Aorta (tissue), 5 donors: ENCODE measurements around the gene RAP1GDS1. TPM values are rescaled to one million over a fixed set of nuclear protein-coding genes. Genes with fewer than 3 reads are reported as not detected.
"Not testable (repeated sequence)": the region's sequence is repeated elsewhere in the genome, so short reads cannot be mapped to it uniquely, and the experiment has no call there.

Source experiments
- ATAC-seq: fragments of 200-7000 bp; cut with Tn5 transposase; one replicate; pipeline ENCODE4 v1.9.1; 2022; ENCODE audit warnings: moderate library complexity; ENCODE audit not compliant: low FRiP score
- DNase-seq, 2 donors: peaks; one replicate each; pipeline ENCODE4 v3.0.0-alpha.2; 2020
- H3K27ac ChIP-seq, 2 donors: one replicate each; pipeline ENCODE4 v1.5.1; 2013; ENCODE audit warnings: low read length in 2 of 2, mild to moderate bottlenecking in 2 of 2, moderate library complexity in 2 of 2, control low read depth in 1 of 2, inconsistent platforms in 1 of 2, low read depth in 1 of 2
- H3K27me3 ChIP-seq, 2 donors: one replicate each; pipeline ENCODE4 v1.6.1; 2013; ENCODE audit warnings: control low read depth in 1 of 2, low read length in 1 of 2, mild to moderate bottlenecking in 1 of 2, moderate library complexity in 1 of 2; ENCODE audit not compliant: insufficient read depth in 2 of 2, control insufficient read depth in 1 of 2
- H3K36me3 ChIP-seq, 2 donors: one replicate each; pipeline ENCODE4 v1.6.1; 2013; ENCODE audit warnings: control low read depth in 1 of 2, low read length in 1 of 2, mild to moderate bottlenecking in 1 of 2; ENCODE audit not compliant: insufficient read depth in 2 of 2, control insufficient read depth in 1 of 2
- H3K4me1 ChIP-seq, 2 donors: one replicate each; pipeline ENCODE4 v1.6.1; 2013; ENCODE audit warnings: low read length in 2 of 2, control low read depth in 1 of 2, mild to moderate bottlenecking in 1 of 2, moderate library complexity in 1 of 2; ENCODE audit not compliant: insufficient read depth in 2 of 2, control insufficient read depth in 1 of 2
- H3K4me3 ChIP-seq, 2 donors: one replicate each; pipeline ENCODE4 v1.5.1; 2013; ENCODE audit warnings: low read length in 2 of 2, control low read depth in 1 of 2, mild to moderate bottlenecking in 1 of 2
- H3K9me3 ChIP-seq: one replicate; pipeline ENCODE4 v1.6.1; 2013; ENCODE audit warnings: mild to moderate bottlenecking, low read length; ENCODE audit not compliant: control insufficient read depth
- WGBS, 2 donors: extraction: QIAGEN DNeasy Blood & Tissue Kit; methylation state at CpG; one replicate each; pipeline ENCODE4 v1.1.7; 2013; 5-methylcytosine and 5-hydroxymethylcytosine counted together
- intact Hi-C, 2 donors: fragments of 100-400 bp; cut with DNase I; formaldehyde crosslinking; loops; one replicate each; pipeline versions ENCODE4 v1.14.2 to v1.15.0; 2022
- polyA plus RNA-seq, 2 donors: library from polyadenylated mRNA; stranded (reverse); fragments of 200-250 nt; gene quantifications; one replicate each; pipeline ENCODE4 v1.2.3, GENCODE V29; 2013
- total RNA-seq, 2 donors: library from RNA; stranded (reverse); fragmentation: NEBNext Ultra II Directional; extraction: Animal tissue kit (Norgen Biotek cat#: 25700); gene quantifications; one replicate each; pipeline ENCODE4 v1.2.1, GENCODE V29; 2021
- donor health status: healthy with polysubstance abuse.
- donor health status: Bipolar disorder and iron deficiency.
- donor health status: DM: no; HTN: no; CAD: no.
- donor health status: DM: no; HTN: no; CAD: no.
- donor health status: DM: yes; HTN: yes; CAD: no.

The RAP1GDS1 gene
- total and polyA plus RNA-seq, 4 donors, result 13.7 to 35.3 (median 26.4) TPM

DNA sequence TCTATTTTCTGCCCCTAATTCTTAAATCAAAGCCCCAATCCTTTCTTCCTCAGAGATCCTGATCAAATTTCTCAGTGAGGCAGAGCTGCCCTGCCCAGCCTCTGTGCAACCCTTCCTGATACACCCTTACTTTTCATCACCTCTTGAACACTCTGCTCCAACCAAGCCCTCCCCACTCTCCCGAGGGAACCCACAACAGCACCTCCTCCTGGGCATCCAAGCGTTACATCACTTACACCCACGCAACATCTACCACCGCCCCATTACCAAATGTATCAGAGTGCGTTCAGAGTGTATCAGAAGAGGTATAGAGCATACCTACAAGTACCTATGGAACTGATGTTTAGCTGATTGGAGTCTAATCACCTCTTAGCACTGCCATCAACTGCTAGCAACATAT is 186.5 kb downstream of the RAP1GDS1 start:
- intact Hi-C loops, result no loop called here
- no peak for ATAC-seq
- no peak overlapping the region for H3K27ac ChIP-seq
- no peaks in the 10 kb centered on the region for H3K4me1 ChIP-seq
- no peaks in the 10 kb centered on the region for H3K27me3 ChIP-seq
- no peak for DNase-seq
- peaks cover 5% of the 10 kb centered on the region for H3K9me3 ChIP-seq
- H3K36me3 ChIP-seq, result no peaks in the 10 kb centered on the region
- no peak overlapping the region for H3K4me3 ChIP-seq
- 89 to 91% methylated on average over 5 of the region's 5 CpGs for whole genome bisulfite sequencing, 2 donors

DNA sequence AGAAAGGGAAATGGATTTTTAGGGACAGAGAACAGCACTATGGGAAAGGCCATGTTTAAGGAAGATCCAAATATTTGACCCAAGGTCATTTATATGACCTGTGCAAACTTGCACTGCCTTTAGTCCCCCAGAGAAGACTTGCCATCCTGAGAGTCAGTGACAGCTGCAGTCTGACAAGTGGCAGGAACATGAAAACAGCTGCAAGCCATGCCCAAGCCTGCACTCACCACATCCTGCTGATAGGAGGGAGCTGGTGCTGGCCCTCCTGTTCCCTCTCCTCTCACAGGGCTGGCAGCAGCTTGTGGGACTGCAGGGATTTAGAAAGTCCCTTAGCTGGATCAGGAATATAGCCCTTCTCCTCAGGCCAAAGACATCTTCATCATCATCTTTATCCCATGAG is 187.7 kb downstream of the RAP1GDS1 start:
- no peak overlapping the region for H3K27ac ChIP-seq
- no peaks in the 10 kb centered on the region for H3K36me3 ChIP-seq
- no peak overlapping the region for H3K4me3 ChIP-seq
- H3K9me3 ChIP-seq, result peaks cover 5% of the 10 kb centered on the region
- no peaks in the 10 kb centered on the region for H3K27me3 ChIP-seq
- no peak for ATAC-seq
- DNase-seq, result no peak
- intact Hi-C loops, result no loop called here
- no peaks in the 10 kb centered on the region for H3K4me1 ChIP-seq

- Histone ChIP-seq H3K9me3 (peaks cover 5% of the 10 kb centered on the region), H3K27ac (no peak overlapping the region), H3K4me1 (no peaks in the 10 kb centered on the region), H3K4me3 (no peak overlapping the region), H3K36me3 (no peaks in the 10 kb centered on the region), H3K27me3 (no peaks in the 10 kb centered on the region)
- DNase-seq (no peak), ATAC-seq (no peak)
- intact Hi-C loops, result no loop called here
- 74 to 76% methylated on average over 3 of the region's 3 CpGs for WGBS, 2 donors
These were observed 190.9 kb downstream of the RAP1GDS1 start for GRCh38 chr4:98452091-98452490.

GRCh38 chr4:98457422-98457821 is 196.2 kb downstream of the RAP1GDS1 start:
- H3K9me3 ChIP-seq, H3K27me3 ChIP-seq, DNase-seq, H3K4me1 ChIP-seq, H3K27ac ChIP-seq, intact Hi-C loops, ATAC-seq, H3K4me3 ChIP-seq, H3K36me3 ChIP-seq: not testable (repeated sequence)
- 94 to 97% methylated on average over 9 of the region's 9 CpGs for WGBS, 2 donors

GRCh38 chr4:98461121-98461865 is 200.1 kb downstream of the RAP1GDS1 start:
- H3K9me3 ChIP-seq, DNase-seq, H3K4me1 ChIP-seq, H3K36me3 ChIP-seq, H3K27me3 ChIP-seq, ATAC-seq, H3K4me3 ChIP-seq, H3K27ac ChIP-seq: not testable (repeated sequence)
- WGBS, 2 donors, result 97% methylated on average over 2 of the region's 2 CpGs
- intact Hi-C loops, result loop anchor here (10.0 kb wide), 2 partner anchors 594 to 1004 kb away; no protein-coding TSS in a partner anchor

DNA sequence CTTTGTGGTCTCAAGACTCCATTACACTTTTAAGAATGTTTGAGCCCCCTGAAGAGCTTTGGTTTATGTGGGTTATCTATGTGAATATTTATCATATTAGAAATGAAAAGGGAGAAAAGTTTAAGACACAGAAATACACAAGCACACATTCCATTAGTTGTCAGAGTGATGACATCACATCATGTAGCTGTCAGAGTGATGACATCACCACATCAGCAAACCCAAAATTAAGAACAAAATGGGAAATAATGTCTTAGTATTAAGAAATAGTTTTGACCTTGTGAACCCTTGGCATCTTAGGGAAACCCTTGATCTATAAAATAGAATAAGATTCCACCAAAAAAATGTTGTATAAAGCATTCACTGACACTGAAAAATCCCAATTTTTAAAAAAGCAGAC is 201.3 kb downstream of the RAP1GDS1 start:
- H3K27ac ChIP-seq, result no peak overlapping the region
- H3K9me3 ChIP-seq, result peaks cover 1% of the 10 kb centered on the region
- no peak for ATAC-seq
- intact Hi-C loops, result loop anchor here (10.0 kb wide), 2 partner anchors 592 to 1002 kb away; no protein-coding TSS in a partner anchor
- no peak overlapping the region for H3K4me3 ChIP-seq
- DNase-seq, result no peak
- H3K27me3 ChIP-seq, result peaks cover 0 to 2% of the 10 kb centered on the region in 2 donors
- no peaks in the 10 kb centered on the region for H3K36me3 ChIP-seq
- no peaks in the 10 kb centered on the region for H3K4me1 ChIP-seq

GRCh38 chr4:98466868-98467599 is 205.8 kb downstream of the RAP1GDS1 start:
- ATAC-seq (no peak), DNase-seq (no peak)
- H3K27ac ChIP-seq, result no peak overlapping the region
- 28 to 33% methylated on average over 8 of the region's 8 CpGs for WGBS, 2 donors
- no peaks in the 10 kb centered on the region for H3K36me3 ChIP-seq
- intact Hi-C loops, result loop anchor here (5.0 to 10.0 kb wide), 4 partner anchors 190 to 1000 kb away; partner anchors contain the start of gene TSPAN5 (in 1 of the 2)
- no peak overlapping the region for H3K4me3 ChIP-seq
- no peaks in the 10 kb centered on the region for H3K9me3 ChIP-seq
- H3K27me3 ChIP-seq, result peaks cover 0 to 2% of the 10 kb centered on the region in 2 donors
- no peaks in the 10 kb centered on the region for H3K4me1 ChIP-seq

GRCh38 chr4:98467627-98468072 is 206.5 kb downstream of the RAP1GDS1 start:
- intact Hi-C loops, result loop anchor here (2.0 to 10.0 kb wide), 5 partner anchors 190 to 1000 kb away; partner anchors contain the start of gene TSPAN5 (in 1 of the 2)
- no peaks in the 10 kb centered on the region for H3K4me1 ChIP-seq
- H3K27me3 ChIP-seq, result peaks cover 0 to 2% of the 10 kb centered on the region in 2 donors
- 1% methylated on average over 20 of the region's 20 CpGs for WGBS, 2 donors
- H3K4me3 ChIP-seq, result no peak overlapping the region
- peak in 1 of 2 donors; percentile 81 for DNase-seq
- no peak overlapping the region for H3K27ac ChIP-seq
- ATAC-seq, result peak; percentile 90
- H3K9me3 ChIP-seq, result no peaks in the 10 kb centered on the region
- no peaks in the 10 kb centered on the region for H3K36me3 ChIP-seq
